Astrocyte of the spinal cord (primary cell): ENCODE results near the gene NEK2.
A peak's percentile ranks its signal among the peaks of the same experiment; 100 is the strongest.

ENCODE experiments used
- DNase-seq: peaks from one replicate; pipeline ENCODE4 v3.0.0; 2011; ENCODE audit warnings: low read depth, low spot score
- H3K4me3 ChIP-seq: 2 replicates; pipeline ENCODE4 v1.5.1; 2011; ENCODE audit warnings: low read depth, mild to moderate bottlenecking, low read length, moderate library complexity
- in situ Hi-C: cut with HindIII; loops from 2 replicates; pipeline ENCODE4 v1.10.0; 2017; ENCODE audit warnings: low sequenced_read_pairs
- TF ChIP-seq, protein P1 (sequence below): IDR thresholded peaks from 2 replicates; pipeline ENCODE4 v1.5.1; 2012; ENCODE audit warnings: low read depth, mild to moderate bottlenecking, low read length, inconsistent platforms

The NEK2 gene

DNA sequence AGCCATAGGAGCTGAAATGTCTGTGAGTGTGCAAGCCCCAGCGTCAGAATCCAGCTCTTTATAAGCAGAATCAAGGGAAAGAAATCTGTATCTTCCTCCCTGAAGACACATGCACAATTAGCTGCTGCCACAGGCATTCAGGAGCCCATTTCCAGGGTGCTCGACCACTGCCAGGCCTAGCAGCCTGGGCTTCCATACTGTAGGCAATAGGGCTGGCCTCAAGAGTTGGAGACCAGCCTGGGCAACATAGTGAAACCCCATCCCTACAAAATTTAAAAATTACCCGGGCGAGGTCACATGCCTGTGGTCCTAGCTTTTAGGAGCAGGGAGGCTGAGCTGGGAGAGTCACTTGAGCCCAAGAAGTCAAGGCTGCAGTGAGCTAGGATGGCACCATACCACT lies 41.0 kb downstream of the NEK2 start:
- in situ Hi-C loops, result no loop called here
- no peak overlapping the region for H3K4me3 ChIP-seq
- no peak for DNase-seq
- TF ChIP-seq, protein P1, sequence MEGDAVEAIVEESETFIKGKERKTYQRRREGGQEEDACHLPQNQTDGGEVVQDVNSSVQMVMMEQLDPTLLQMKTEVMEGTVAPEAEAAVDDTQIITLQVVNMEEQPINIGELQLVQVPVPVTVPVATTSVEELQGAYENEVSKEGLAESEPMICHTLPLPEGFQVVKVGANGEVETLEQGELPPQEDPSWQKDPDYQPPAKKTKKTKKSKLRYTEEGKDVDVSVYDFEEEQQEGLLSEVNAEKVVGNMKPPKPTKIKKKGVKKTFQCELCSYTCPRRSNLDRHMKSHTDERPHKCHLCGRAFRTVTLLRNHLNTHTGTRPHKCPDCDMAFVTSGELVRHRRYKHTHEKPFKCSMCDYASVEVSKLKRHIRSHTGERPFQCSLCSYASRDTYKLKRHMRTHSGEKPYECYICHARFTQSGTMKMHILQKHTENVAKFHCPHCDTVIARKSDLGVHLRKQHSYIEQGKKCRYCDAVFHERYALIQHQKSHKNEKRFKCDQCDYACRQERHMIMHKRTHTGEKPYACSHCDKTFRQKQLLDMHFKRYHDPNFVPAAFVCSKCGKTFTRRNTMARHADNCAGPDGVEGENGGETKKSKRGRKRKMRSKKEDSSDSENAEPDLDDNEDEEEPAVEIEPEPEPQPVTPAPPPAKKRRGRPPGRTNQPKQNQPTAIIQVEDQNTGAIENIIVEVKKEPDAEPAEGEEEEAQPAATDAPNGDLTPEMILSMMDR, result no peak

DNA sequence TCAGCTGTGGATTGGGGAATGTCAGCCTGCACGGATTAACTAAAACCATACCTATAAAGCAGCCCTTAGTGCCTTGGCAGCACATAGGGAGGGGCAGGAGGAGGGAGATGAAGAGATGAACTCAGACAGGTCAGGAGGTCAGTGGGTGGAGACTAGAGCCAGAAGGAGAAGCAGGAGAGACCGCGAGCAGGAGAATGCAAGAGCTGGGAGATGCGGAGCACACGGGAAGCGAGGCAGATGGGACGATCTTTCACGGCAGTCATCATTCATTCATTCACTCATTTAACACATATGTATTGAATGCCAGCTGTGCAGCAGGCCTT lies 41.9 kb downstream of the NEK2 start:
- TF ChIP-seq, protein P1, result no peak
- no peak overlapping the region for H3K4me3 ChIP-seq
- DNase-seq, result no peak
- in situ Hi-C loops, result no loop called here

DNA sequence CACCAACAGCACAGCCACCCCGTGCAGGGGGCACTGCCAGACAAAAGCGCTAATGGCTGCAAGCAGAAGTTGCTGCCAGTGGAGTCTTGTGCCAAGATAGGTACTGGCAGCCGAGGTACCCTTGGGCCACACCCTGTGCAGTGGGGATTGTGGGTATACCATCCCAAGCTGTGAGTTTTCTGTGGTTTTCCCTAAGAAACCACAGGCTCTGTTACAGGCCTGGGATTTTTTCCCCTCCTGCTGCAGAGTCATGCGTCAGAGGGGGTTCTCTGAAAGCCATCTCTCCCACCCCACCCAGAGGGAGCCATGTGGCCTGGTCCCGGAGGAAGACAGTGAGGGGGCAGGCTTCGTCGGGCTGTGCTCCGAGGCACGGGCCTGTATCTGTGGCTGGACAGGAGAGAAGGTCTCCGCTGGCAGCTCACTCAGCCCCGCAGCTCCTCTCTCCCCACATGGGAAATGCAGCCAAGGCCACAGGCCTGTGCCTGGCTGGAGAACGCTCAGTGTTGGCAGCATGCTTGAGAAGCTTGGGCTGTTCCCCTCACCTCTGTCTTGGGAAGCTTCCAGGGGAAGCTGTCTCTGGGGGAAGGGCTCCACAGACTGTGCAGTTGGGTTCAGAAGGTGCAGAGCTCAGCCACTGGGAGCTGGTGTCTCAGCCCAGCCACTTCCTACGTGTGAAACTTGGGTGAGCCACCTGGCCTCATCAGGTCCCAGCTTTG lies 42.5 kb downstream of the NEK2 start:
- TF ChIP-seq, protein P1, result no peak
- no peak overlapping the region for H3K4me3 ChIP-seq
- in situ Hi-C loops, result no loop called here
- peak; percentile 93 for DNase-seq

DNA sequence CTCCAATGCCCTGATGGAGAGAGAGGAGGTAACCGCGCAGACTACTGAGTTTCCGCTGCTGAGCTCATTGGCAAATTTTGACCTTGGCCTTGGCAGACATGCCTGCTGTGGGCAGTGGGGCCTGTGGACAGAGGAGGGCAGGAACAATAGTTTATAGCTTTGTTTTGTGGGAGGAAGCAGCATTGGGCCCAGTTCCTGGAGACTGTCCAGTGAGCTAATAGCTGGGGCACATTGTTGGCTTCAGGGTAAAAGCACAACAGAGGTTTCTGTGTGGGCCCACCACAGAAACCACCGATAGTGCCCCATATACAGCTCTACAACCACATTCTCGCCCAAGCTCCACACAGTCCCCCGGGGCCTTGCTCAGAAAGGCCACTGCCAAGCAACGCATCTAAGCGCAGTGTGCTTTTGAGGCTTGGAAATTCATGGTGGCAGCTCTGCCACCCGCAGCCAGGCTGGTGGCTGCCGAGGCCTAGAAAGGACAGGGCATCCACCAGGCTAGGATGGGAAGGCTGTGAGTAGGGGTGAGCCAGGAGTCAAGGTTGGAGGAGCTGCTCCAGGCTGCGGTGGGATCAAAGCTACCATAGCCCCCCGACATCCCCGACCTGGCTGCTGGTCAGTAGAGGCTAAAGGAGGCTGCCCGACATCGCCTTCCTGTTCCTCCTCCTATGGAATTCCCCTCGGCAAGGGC lies 43.2 kb downstream of the NEK2 start:
- in situ Hi-C loops, result no loop called here
- DNase-seq, result peak; percentile 33

DNA sequence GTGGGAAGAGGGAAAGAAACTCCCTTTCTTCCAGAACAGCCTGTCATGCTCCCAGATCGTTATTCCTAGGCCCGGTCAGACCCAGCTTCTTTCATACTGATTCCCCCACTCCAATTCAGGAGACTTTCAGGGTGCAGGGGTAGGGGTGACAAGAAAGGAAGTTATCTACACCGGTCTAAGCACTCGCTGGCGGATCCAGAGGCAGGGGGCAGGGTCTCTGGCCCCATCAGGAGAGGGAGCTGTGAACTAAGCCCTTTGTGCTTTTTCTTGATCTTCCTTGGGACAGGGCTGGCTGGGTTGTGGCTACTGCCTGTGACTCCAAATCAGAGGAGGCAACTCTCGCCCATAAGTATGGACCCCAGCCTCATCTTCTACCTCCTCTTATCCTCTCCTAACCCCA lies 44.3 kb downstream of the NEK2 start:
- TF ChIP-seq, protein P1, result no peak
- in situ Hi-C loops, result no loop called here
- no peak for DNase-seq
- H3K4me3 ChIP-seq, result no peak overlapping the region

More for the DNA sequence above, 43.2 kb downstream of the NEK2 start:
- TF ChIP-seq, protein P1, result no peak
- no peak overlapping the region for H3K4me3 ChIP-seq

DNA sequence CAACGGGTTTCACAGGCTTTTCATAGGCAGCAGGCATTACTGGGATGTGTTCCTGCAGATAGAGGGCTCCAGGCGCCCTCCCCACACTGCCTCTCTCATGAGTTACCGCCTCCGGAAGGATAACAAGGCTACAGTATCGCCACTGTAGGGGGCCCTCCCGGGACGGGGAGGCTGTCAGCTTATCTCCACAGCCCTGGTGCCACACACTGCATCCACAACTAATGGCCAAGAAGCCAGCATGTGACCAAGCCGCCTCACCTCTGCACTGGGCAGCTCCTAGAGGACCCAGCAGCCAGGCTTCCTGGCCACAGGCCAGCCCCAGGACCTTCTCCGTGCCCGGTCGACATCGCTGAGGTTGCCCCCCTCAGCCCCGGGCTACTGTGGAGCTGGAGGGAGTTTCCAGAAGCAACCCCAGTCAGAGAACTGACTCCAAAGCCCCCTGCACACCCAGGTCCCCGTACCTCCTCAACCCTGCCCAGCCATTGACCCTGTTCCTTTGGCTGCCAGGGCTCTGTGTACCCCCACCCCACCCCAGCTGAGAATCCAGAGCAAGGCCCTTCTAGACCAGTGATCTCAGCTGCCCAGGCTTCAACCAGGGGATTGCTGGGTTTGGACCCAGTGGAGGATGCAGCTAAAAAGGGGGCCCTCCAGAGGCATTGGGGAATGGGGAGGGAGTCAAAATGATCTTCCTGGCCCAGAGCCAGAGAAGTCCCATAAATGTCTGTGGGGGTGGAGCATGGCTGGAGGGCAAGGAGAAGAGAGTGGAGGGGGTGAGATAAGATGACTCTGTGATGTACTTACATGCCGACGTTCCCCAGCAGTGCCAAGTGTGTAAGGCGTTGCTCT lies 45.0 kb downstream of the NEK2 start:
- no peak overlapping the region for H3K4me3 ChIP-seq
- TF ChIP-seq, protein P1, result no peak
- no peak for DNase-seq
- in situ Hi-C loops, result no loop called here
